Measurements from ENCODE around the gene CDT1. TPM values are rescaled to one million over a fixed set of nuclear protein-coding genes. Genes with fewer than 3 reads are reported as not detected.

Gene CDT1
- polyA plus RNA-seq, 1 of the 3 experiments (the other 2 are of a cell fraction) = 6.1 TPM

- DNase-seq = no peak
- TF ChIP-seq EZH2phosphoT487 (IDR thresholded peaks at IDR 0.05; ENCODE audit: borderline replicate concordance, low read depth) = no peak
- no peak for TF ChIP-seq PBX3 (IDR thresholded peaks at IDR 0.05)
- TF ChIP-seq TAF1 (IDR thresholded peaks at IDR 0.05; ENCODE audit: borderline replicate concordance, low read depth, low read length) = no peak
- no peak for TF ChIP-seq SIN3A (IDR thresholded peaks at IDR 0.05; ENCODE audit: borderline replicate concordance, low read depth, low read length)
- TF ChIP-seq MAX (IDR thresholded peaks at IDR 0.05; ENCODE audit: low read depth) = no peak
- no peak for TF ChIP-seq REST (IDR thresholded peaks at IDR 0.05; ENCODE audit: low read depth, low read length)
- no peak for TF ChIP-seq FOSL2 (IDR thresholded peaks at IDR 0.05; ENCODE audit: borderline replicate concordance, low read depth)
- no peak for TF ChIP-seq TCF12 (IDR thresholded peaks at IDR 0.05)
- TF ChIP-seq RXRA (IDR thresholded peaks at IDR 0.05; ENCODE audit: borderline replicate concordance, low read depth) = no peak
- no peak for TF ChIP-seq USF2 (IDR thresholded peaks at IDR 0.05; ENCODE audit: borderline replicate concordance, low read depth, low read length)
- TF ChIP-seq FOXJ3 (CRISPR knock-in tag; IDR thresholded peaks at IDR 0.05) = no peak
- no peak for TF ChIP-seq GATA2 (CRISPR knock-in tag; IDR thresholded peaks at IDR 0.05)
- TF ChIP-seq RAD21 (IDR thresholded peaks at IDR 0.05; ENCODE audit: low read length) = no peak
- no peak for TF ChIP-seq GABPA (IDR thresholded peaks at IDR 0.05; ENCODE audit: low read depth)
- no peak for TF ChIP-seq ZBTB33 (IDR thresholded peaks at IDR 0.05; ENCODE audit: borderline replicate concordance, low read depth)
- no peak for TF ChIP-seq RFX5 (IDR thresholded peaks at IDR 0.05; ENCODE audit: low read length)
- ChIA-PET POLR2A (no interaction called here), CTCF (interaction anchor here (1.4 kb wide), 1 partner anchor 12 kb away, joined by 3 read pairs; the partner anchor contains the start of gene PABPN1L)
- Histone ChIP-seq H4K20me1 (ENCODE audit: insufficient read depth) (0 out of 2 replicates have a peak, but pooled peaks cover 11% of the 10 kb centered on the region), H3K4me1 (ENCODE audit: control insufficient read depth in 1 of 2, insufficient read depth in 2 of 2, low read depth in 1 of 2, low read length in 1 of 2) (peaks cover 5 to 15% of the 10 kb centered on the region in 2 experiments; a peak in 1 of 4 replicates), H3K79me2 (ENCODE audit: insufficient read depth) (peaks cover 20% of the 10 kb centered on the region), H3K36me3 (replicated peaks in 1 of 2; ENCODE audit: control insufficient read depth in 1 of 2, insufficient read depth in 2 of 2, low read length in 1 of 2) (peaks cover 3 to 21% of the 10 kb centered on the region in 2 experiments), H3K9ac (no peak overlapping the region), H3K4me3 (ENCODE audit: low read depth in 2 of 2, low read length in 1 of 2) (no peak overlapping the region), H3F3A (replicated peaks; ENCODE audit: insufficient read depth) (peaks cover 12% of the 10 kb centered on the region), H3K27me3 (ENCODE audit: insufficient read depth) (no peaks in the 10 kb centered on the region), H2AFZ (ENCODE audit: low read depth) (no peak overlapping the region), H3K9me3 (no peaks in the 10 kb centered on the region), H3K9me2 (no peaks in the 10 kb centered on the region), H3K4me2 (peak overlapping the region; percentile 95), H3K27ac (ENCODE audit: low read depth in 2 of 2, low read length in 1 of 2) (no peak overlapping the region)
- WGBS (ENCODE audit: low lambda C conversion rate) = 84% methylated on average over 8 of the region's 8 CpGs
Observed at GRCh38 chr16:88855176-88855575, 51.6 kb downstream of the CDT1 start.

Data from SK-N-SH (cell line).